ENCODE results near the gene BLCAP. TPM values are rescaled to one million over a fixed set of nuclear protein-coding genes. Genes with fewer than 3 reads are reported as not detected.
"Not testable (repeated sequence)": the region's sequence is repeated elsewhere in the genome, so short reads cannot be mapped to it uniquely, and the experiment has no call there.

Gene BLCAP
- total RNA-seq, 4 donors from 2014 or later = 91.3 to 136 (median 103) TPM

DNA sequence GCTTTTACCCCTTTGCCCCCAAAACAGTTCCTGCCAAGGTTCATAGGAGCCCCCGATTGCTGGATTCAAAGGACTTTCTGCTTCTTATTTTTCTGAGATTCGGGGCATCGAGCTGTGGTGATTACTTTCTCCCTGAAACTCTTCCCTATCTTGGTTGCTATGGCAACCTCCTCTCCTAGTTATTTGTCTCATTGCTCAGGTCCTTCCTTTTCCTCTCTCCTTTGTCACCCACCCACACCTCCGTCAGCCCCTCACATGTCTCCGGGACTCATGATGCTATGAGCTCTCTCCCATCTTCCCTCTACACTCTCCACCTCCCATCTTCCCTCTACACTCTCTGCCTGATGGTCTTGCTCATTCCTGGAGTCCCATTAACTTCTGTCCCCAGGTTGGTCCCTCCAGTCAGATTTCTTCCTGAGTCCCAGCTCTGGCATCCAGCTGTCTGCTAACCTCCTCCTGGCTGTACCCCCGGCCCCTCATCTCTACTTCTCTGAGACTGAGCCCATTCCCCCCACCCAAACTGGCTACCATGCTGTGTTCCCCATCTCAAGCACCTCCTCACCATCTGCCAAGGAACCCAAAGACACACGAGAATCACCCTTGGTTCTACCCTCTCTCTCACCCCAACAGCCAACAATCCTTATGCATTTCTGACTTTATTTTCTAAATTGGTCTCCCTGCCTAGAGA lies 36.9 kb downstream of the BLCAP start:
- H3K4me3 ChIP-seq (ENCODE audit: low read depth, poor library complexity, severe bottlenecking) = no peak overlapping the region
- intact Hi-C loops (cut with DNase I; ENCODE audit: low total_unique reads) = no loop called here
- WGBS, 2 donors = 80 to 90% methylated on average over 7 of the region's 7 CpGs
- peak in 1 of 2 donors; percentile 59 for DNase-seq (ENCODE audit: low spot score in 2 of 2)
- TF ChIP-seq, protein P1, sequence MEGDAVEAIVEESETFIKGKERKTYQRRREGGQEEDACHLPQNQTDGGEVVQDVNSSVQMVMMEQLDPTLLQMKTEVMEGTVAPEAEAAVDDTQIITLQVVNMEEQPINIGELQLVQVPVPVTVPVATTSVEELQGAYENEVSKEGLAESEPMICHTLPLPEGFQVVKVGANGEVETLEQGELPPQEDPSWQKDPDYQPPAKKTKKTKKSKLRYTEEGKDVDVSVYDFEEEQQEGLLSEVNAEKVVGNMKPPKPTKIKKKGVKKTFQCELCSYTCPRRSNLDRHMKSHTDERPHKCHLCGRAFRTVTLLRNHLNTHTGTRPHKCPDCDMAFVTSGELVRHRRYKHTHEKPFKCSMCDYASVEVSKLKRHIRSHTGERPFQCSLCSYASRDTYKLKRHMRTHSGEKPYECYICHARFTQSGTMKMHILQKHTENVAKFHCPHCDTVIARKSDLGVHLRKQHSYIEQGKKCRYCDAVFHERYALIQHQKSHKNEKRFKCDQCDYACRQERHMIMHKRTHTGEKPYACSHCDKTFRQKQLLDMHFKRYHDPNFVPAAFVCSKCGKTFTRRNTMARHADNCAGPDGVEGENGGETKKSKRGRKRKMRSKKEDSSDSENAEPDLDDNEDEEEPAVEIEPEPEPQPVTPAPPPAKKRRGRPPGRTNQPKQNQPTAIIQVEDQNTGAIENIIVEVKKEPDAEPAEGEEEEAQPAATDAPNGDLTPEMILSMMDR (IDR thresholded peaks at IDR 0.05) = no peak
- TF ChIP-seq POLR2A (IDR thresholded peaks at IDR 0.05) = no peak

DNA sequence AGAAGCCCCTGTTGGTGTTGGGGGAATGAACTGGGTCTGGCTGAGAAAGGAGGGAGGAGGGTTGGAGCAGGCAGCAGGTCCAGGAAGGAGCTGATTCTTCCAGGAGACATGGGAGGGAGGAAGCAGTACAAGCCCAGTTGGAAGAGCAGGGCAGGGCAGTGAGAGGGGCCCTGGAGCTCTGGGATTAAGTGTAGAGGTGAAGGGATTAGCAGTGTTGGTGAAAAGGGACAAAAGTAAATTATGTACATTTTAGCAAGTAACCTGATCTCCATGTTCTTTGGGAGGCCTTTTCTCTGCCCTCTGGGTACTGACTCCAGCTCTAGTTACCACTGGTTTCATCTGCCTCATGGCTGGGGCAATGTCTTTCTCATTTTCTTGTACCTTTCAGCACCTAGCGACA lies 41.5 kb downstream of the BLCAP start:
- DNase-seq (ENCODE audit: low spot score in 2 of 2) = peak in 1 of 2 donors; percentile 21
- WGBS, 2 donors = 95 to 97% methylated on average over 1 of the region's 1 CpG
- intact Hi-C loops (cut with DNase I; ENCODE audit: low total_unique reads); H3K4me3 ChIP-seq (ENCODE audit: low read depth, poor library complexity, severe bottlenecking): not testable (repeated sequence)

DNA sequence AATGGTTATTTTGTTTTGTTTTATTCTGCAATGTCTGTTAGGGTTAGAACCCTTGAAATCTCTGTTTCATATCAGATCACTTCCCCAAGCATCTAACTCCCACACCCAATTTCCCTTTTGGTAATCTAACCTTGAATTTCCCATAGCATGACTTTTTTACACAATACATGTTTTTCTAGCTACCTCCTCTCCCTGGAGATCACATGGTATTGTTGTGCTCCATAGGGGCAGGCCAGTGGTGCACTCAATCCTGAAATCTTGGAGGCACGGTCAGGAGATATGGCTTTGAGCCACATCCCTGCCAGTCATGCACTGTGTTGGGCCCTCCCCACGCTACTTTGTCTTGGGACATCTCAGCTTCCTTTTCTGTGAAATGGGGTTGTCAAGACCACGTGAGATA lies 43.3 kb downstream of the BLCAP start:
- TF ChIP-seq POLR2A (IDR thresholded peaks at IDR 0.05) = no peak
- TF ChIP-seq, protein P1 (IDR thresholded peaks at IDR 0.05) = no peak
- intact Hi-C loops (cut with DNase I; ENCODE audit: low total_unique reads) = no loop called here
- peak in 1 of 2 donors; percentile 10 for DNase-seq (ENCODE audit: low spot score in 2 of 2)
- WGBS, 2 donors = 69 to 70% methylated on average over 3 of the region's 3 CpGs
- H3K4me3 ChIP-seq (ENCODE audit: low read depth, poor library complexity, severe bottlenecking) = no peak overlapping the region

DNA sequence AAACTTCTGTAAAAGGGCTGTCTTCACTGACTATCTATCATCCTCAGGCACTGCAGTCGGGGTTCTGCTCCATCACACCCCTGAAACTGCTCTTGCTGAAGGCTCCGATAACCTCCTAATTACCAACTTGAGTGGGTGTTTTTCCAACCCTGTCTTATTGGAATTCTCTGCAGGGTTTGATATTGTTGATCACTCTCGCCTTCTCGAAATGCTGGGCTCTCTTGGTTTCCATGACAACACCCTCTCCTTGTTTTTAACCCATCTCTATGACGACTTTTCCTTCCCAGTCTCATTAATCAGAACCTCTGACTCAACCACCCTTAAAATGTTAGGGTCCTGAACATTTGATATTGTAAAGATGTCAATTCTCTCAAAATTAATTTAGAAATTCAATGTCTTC lies 46.1 kb downstream of the BLCAP start:
- H3K4me3 ChIP-seq (ENCODE audit: low read depth, poor library complexity, severe bottlenecking) = no peak overlapping the region
- WGBS, 2 donors = 87 to 89% methylated on average over 5 of the region's 5 CpGs
- intact Hi-C loops (cut with DNase I; ENCODE audit: low total_unique reads) = no loop called here

DNA sequence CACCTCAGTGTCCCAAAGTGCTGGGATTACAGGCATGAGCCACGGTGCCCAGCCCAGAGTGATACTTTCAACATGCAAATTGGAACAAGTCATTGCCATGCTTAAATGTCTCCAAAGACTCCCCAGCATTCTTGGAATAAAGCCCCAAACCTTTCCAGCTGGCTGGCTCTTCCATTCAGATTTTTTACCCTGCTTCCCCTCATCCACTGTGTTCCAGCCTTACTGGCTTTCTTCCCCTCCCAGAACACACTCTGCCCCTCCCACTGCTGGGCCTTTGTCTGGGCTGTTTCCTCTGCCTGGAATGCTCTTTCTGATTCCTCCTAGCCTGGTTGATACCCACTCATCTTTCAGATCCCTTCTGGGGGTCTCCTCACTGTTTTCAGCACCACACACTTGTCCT lies 46.8 kb downstream of the BLCAP start:
- 9 to 29% methylated on average over 1 of the region's 1 CpG for WGBS, 2 donors
- intact Hi-C loops (cut with DNase I; ENCODE audit: low total_unique reads) = no loop called here
- peak in 1 of 2 donors; percentile 13 for DNase-seq (ENCODE audit: low spot score in 2 of 2)
- no peak for TF ChIP-seq POLR2A (IDR thresholded peaks at IDR 0.05)
- TF ChIP-seq, protein P1 (IDR thresholded peaks at IDR 0.05) = no peak
- no peak overlapping the region for H3K4me3 ChIP-seq (ENCODE audit: low read depth, poor library complexity, severe bottlenecking)

More for the DNA sequence above, 46.1 kb downstream of the BLCAP start:
- TF ChIP-seq POLR2A (IDR thresholded peaks at IDR 0.05) = no peak
- TF ChIP-seq, protein P1 (IDR thresholded peaks at IDR 0.05) = no peak
- no peak for DNase-seq (ENCODE audit: low spot score in 2 of 2)

DNA sequence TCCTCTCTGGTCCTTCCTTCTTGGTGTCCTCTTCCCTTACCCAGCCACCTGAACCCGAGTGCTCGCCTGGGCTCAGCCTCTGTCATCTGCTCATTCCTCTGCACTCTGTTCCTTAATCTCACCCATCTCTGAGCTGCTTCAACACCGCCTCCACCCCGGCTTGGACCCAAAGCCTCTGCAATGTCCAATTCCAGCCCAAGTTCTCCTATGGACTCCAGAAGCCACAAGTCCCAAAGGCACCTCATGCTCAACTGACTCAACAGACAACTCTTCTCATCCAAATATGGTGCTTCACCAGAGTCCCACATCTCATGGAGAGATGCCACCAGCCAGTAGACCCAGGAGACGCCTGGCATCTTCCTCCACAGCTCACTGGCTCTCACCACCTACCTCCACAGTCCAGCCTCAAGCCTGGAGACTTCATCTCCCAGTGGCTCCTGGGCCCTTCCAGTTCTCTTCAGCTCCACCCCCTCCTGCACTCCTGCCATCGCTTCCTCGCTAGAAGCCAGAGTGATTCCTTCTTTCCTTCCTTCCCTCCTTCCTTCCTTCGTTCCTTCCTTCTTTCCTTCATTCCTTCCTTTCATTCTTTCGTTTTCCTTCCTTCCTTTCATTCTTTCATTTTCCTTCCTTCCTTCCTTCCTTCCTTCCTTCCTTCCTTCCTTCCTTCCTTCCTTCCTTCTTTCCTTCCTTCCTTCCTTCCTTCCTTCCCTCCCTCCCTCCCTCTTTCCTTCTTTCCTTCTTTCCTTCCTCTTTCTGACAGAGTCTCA lies 47.6 kb downstream of the BLCAP start:
- no peak for TF ChIP-seq POLR2A (IDR thresholded peaks at IDR 0.05)
- TF ChIP-seq, protein P1 (IDR thresholded peaks at IDR 0.05) = no peak
- no peak for DNase-seq (ENCODE audit: low spot score in 2 of 2)
- intact Hi-C loops (cut with DNase I; ENCODE audit: low total_unique reads) = no loop called here
- WGBS, 2 donors = 89 to 93% methylated on average over 9 of the region's 9 CpGs
- no peak overlapping the region for H3K4me3 ChIP-seq (ENCODE audit: low read depth, poor library complexity, severe bottlenecking)

All from lower leg skin (tissue), 4 donors.